HFF-Myc (cell line): ENCODE results near the gene KAZN.
A peak's percentile ranks its signal among the peaks of the same experiment; 100 is the strongest.

ENCODE experiments used
- DNase-seq: peaks from one replicate; pipeline ENCODE4 v3.0.0-alpha.2; 2011; ENCODE audit warnings: low read depth; ENCODE audit errors: extremely low read depth
- H3K4me3 ChIP-seq: replicated peaks from 2 replicates; pipeline ENCODE4 v1.5.1; 2011; ENCODE audit warnings: low read depth, mild to moderate bottlenecking, control low read depth, low read length
- TF ChIP-seq, protein P1 (sequence below): IDR thresholded peaks from 2 replicates; pipeline ENCODE4 v1.5.1; 2012; ENCODE audit warnings: mild to moderate bottlenecking, low read depth, low read length, control low read depth; ENCODE audit errors: missing control alignments

KAZN gene

DNA sequence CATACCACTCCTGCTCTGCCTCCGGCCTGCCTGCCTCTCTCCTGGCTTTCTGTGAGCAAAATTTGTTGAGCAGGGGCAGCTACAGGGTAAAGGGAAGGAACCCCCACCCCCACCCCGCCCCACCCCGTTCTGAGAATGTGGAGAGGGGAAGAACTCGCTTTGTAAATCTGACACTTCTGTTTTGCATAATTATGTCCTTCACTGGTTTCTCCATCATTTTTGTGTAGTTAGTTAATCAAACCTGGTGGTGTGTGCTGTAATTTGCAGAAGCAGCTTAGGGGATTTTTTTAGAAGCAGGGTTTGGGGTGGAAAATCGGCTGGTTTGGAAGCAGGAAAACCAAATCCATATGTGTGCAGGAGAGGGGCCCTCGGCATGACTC lies 497.0 kb downstream of the KAZN start:
- TF ChIP-seq, protein P1, sequence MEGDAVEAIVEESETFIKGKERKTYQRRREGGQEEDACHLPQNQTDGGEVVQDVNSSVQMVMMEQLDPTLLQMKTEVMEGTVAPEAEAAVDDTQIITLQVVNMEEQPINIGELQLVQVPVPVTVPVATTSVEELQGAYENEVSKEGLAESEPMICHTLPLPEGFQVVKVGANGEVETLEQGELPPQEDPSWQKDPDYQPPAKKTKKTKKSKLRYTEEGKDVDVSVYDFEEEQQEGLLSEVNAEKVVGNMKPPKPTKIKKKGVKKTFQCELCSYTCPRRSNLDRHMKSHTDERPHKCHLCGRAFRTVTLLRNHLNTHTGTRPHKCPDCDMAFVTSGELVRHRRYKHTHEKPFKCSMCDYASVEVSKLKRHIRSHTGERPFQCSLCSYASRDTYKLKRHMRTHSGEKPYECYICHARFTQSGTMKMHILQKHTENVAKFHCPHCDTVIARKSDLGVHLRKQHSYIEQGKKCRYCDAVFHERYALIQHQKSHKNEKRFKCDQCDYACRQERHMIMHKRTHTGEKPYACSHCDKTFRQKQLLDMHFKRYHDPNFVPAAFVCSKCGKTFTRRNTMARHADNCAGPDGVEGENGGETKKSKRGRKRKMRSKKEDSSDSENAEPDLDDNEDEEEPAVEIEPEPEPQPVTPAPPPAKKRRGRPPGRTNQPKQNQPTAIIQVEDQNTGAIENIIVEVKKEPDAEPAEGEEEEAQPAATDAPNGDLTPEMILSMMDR: no peak
- H3K4me3 ChIP-seq: no peak overlapping the region

DNA sequence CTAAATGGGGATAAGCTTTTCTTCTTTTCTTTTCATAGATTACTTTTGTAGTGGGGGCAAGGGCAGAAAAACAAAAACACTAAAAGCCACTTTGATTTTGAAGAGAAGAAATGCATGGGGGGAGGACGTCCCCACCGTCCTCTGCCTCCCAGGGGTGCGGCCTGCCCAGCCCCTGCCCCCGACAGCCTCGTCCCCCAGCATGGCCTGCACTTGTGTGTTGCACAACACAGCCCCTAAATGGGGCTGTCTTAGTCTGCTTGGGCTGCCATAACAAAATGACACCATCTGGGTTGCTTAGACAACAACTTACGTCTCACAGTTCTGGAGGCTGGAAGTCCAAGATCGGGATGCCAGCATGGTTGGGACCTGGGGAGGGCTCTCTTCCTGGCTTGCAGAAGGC lies 497.8 kb downstream of the KAZN start:
- DNase-seq: no peak
- no peak overlapping the region for H3K4me3 ChIP-seq
- TF ChIP-seq, protein P1: no peak

More for the DNA sequence above, 497.0 kb downstream of the KAZN start:
- no peak for DNase-seq

DNA sequence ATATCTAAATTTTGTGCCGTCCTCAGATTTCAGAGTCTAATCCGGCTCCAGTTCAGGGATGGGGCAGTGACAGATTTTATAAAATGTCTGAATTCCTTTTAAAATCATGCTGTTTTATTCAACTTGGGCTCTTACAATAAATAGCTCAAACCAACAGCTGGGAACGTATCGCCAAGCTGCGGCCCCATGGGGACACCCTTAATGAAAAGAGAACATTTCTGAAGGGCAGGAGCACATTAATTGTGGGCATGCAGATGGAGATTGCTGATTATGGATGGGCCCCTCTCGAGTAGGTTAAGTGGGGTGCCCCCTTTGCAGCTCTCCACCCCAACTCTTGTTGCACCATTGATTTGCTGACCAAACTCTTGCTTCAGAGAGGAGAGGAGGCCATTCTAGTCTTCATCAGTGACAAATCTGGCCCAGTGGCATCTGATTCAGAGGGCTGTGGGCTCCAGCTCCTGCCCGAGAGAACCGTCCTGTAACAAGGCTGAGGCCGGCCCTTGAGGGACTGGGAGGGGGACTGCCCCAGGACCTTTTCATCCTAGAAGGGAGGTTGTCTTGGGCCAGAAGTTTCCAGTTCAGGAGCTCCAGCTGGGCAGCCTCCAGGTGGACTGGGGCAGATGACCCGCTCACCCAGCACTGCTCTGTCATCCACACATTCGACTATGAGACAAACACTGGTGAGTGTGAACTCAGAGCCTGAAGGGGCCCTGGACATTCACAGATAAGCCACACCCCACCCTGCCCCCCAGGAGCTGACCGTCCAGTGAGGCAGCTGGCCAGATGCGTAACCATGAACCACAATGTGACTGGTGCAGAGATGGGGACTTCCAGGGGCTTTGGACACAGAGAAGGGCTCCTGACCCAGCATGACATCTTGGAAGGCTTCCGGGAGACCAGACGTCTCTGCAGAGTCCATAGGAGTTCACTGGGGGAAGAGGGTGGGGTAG lies 500.0 kb downstream of the KAZN start:
- no peak overlapping the region for H3K4me3 ChIP-seq
- DNase-seq: no peak
- TF ChIP-seq, protein P1: no peak

DNA sequence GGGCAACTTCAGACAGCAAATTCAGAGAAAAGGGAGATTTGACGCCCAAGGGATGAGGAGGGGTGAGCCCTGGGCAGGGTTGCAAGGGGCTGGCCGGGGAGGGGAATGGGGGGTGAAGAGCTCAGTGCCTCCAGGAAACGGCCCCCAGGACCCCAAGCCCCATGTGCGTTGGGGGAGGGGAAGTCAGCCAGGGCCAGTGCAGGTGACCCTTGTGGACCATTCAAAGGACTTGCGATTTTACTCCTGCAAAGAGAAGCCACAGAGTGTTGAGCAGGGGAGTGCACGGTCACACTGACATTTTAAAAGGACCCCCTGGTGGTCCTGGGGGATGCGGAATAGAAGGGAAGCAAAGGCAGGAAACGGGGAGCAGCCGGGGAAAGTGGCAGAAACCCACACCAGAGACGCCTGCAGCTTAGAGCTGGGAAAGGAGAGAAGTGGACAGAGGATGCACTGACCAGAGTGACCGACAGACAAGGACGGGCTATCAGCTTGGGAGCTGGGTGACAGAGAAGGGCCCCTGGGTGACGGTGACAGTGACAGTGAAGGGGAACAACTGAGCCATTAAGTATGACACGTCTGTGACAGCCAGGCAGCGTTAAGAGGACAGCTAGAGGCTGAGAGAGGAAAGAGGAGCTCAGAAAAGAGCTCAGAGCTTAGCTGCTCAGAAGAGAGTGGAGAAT lies 501.1 kb downstream of the KAZN start:
- H3K4me3 ChIP-seq: no peak overlapping the region
- DNase-seq: no peak
- TF ChIP-seq, protein P1: no peak

DNA sequence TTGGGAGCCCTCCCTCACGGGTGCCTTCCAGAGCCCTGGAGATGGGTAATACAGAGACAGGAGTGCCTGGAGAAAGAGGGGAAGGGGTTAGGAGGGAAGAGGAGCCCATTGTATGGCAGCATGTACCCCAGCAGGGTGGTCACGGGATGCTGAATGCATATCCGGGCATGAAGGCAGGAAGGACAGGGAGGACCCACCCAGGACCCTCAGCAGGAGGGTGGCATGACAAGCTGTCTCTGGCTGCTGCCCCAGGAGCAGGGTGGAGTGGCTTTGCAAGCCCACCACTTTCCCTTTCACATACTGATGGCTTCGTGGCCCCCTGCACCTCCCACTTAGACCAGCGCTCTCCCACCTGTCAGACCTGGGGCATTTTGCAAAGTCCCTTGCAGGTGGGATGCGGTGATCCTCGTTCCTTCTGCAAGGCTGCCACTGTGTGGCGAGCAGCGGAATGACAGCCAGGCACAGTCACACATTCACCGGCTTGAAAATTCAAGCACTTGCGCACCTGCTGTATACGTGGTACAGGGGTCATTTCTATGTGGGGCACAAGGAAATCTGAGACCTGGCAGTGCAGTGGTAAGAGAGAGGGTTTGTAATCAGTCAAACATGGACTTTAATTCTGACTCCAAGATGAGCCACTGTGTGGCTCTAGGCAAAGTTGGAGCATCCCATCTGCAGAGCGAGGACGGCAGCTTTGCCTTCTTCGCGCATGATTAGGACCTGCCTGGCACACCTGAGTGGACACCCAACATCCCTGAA lies 501.8 kb downstream of the KAZN start:
- no peak overlapping the region for H3K4me3 ChIP-seq
- TF ChIP-seq, protein P1: peak; percentile 95
- DNase-seq: no peak

DNA sequence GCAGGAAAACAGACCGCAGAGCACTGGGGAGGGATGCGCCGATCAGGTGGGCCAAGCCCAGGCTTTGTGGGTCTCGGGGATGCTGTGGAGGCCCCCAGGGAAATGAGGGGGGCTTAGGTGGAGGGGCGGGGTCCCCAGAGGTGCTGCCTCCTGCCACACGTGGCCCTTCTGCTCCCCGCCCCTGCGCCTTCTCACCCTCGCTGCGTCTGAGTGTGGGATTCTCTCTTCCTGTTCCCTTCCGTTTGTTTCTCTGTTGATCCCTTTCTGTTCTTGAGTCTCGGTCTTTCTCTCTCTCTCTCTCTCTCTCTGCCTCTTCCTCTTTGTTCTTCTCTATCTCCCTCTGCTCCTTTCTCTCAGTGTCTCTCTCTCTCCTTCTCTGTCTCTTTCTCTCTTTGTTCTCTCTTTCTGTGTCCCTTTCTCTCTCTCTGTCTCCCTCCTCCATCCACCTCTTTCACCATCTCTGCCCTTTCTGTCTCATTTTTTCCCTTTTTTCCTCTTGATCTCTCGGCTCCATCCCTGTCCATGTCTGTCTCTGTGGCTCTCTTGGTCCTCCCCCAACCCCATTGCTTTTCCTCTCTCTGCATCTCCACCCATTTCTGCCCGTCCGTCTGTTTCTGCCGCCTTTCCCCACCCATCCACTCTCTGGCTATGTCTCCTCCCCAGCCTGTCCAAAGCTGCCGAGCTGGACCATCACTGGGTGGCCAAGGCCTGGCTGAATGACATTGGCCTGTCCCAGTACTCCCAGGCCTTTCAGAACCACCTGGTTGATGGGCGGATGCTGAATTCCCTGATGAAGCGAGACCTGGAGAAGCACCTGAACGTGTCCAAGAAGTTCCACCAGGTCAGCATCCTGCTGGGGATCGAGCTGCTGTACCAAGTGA lies 502.6 kb downstream of the KAZN start:
- no peak overlapping the region for H3K4me3 ChIP-seq
- DNase-seq: no peak
- TF ChIP-seq, protein P1: no peak
